H9 (cell line): ENCODE data around the gene PGPEP1. TPM values are rescaled to one million over a fixed set of nuclear protein-coding genes. Genes with fewer than 3 reads are reported as not detected.

ENCODE experiments used
- DNase-seq: peaks from one replicate; pipeline ENCODE4 v3.0.0-alpha.2; 2017
- H2AFZ ChIP-seq: one replicate; pipeline ENCODE4 v1.6.1; 2013; ENCODE audit warnings: mild to moderate bottlenecking, low read length, control low read depth, moderate library complexity
- H2AK5ac ChIP-seq: 2 replicates; pipeline ENCODE4 v1.6.1; 2013; ENCODE audit warnings: low read length, control low read depth, mixed read lengths; ENCODE audit not compliant: insufficient read length
- H2BK120ac ChIP-seq: one replicate; pipeline ENCODE4 v1.6.1; 2013; ENCODE audit warnings: low read depth, mild to moderate bottlenecking, low read length, control low read depth, inconsistent platforms; ENCODE audit not compliant: poor library complexity, severe bottlenecking
- H2BK12ac ChIP-seq: 2 replicates; pipeline ENCODE4 v1.6.1; 2013; ENCODE audit warnings: low read length, control low read depth, mixed read lengths, low read depth; ENCODE audit not compliant: insufficient read length
- H2BK15ac ChIP-seq: 2 replicates; pipeline ENCODE4 v1.6.1; 2013; ENCODE audit warnings: low read depth, low read length, control low read depth
- H2BK20ac ChIP-seq: one replicate; pipeline ENCODE4 v1.6.1; 2013; ENCODE audit warnings: low read depth, mild to moderate bottlenecking, low read length, control low read depth, inconsistent platforms; ENCODE audit not compliant: poor library complexity, severe bottlenecking
- H2BK5ac ChIP-seq: 2 replicates; pipeline ENCODE4 v1.6.1; 2013; ENCODE audit warnings: low read length, control low read depth, mixed read lengths; ENCODE audit not compliant: insufficient read length
- H3K14ac ChIP-seq: 2 replicates; pipeline ENCODE4 v1.6.1; 2013; ENCODE audit warnings: low read length, control low read depth; ENCODE audit not compliant: insufficient read depth
- H3K18ac ChIP-seq: 2 replicates; pipeline ENCODE4 v1.6.1; 2013; ENCODE audit warnings: low read depth, mild to moderate bottlenecking, mixed read lengths, low read length, control low read depth; ENCODE audit not compliant: insufficient read length
- H3K23ac ChIP-seq: 2 replicates; pipeline ENCODE4 v1.6.1; 2013; ENCODE audit warnings: low read length, control low read depth, mixed read lengths, low read depth; ENCODE audit not compliant: insufficient read length
- H3K23me2 ChIP-seq: 2 replicates; pipeline ENCODE4 v1.6.1; 2013; ENCODE audit warnings: low read depth, mild to moderate bottlenecking, mixed read lengths, low read length, control low read depth; ENCODE audit not compliant: insufficient read length, poor library complexity, severe bottlenecking
- H3K27ac ChIP-seq: 2 replicates; pipeline ENCODE4 v1.5.1; 2013; ENCODE audit warnings: low read length, control low read depth, mixed read lengths, low read depth; ENCODE audit not compliant: insufficient read length
- H3K27me3 ChIP-seq: 2 replicates; pipeline ENCODE4 v1.6.1; 2013; ENCODE audit warnings: low read length, control low read depth, inconsistent platforms; ENCODE audit not compliant: insufficient read depth
- H3K4ac ChIP-seq: 2 replicates; pipeline ENCODE4 v1.6.1; 2013; ENCODE audit warnings: low read depth, mild to moderate bottlenecking, control low read depth, inconsistent platforms, low read length, moderate library complexity
- H3K4me1 ChIP-seq: 2 replicates; pipeline ENCODE4 v1.6.1; 2013; ENCODE audit warnings: low read length, control low read depth, inconsistent platforms; ENCODE audit not compliant: insufficient read depth
- H3K4me2 ChIP-seq: 2 replicates; pipeline ENCODE4 v1.6.1; 2013; ENCODE audit warnings: low read length, control low read depth, mixed read lengths; ENCODE audit not compliant: insufficient read length, insufficient read depth
- H3K56ac ChIP-seq: 2 replicates; pipeline ENCODE4 v1.6.1; 2013; ENCODE audit warnings: low read depth, mild to moderate bottlenecking, mixed read lengths, low read length, control low read depth; ENCODE audit not compliant: insufficient read length
- H3K79me1 ChIP-seq: 2 replicates; pipeline ENCODE4 v1.6.1; 2013; ENCODE audit warnings: low read depth, mild to moderate bottlenecking, moderate library complexity, low read length, control low read depth, inconsistent platforms; ENCODE audit not compliant: insufficient read depth, poor library complexity, severe bottlenecking
- H3K79me2 ChIP-seq: 2 replicates; pipeline ENCODE4 v1.6.1; 2013; ENCODE audit warnings: low read length, control low read depth, inconsistent platforms; ENCODE audit not compliant: insufficient read depth
- H3K9ac ChIP-seq: 2 replicates; pipeline ENCODE4 v1.6.1; 2013; ENCODE audit warnings: low read length, control low read depth, mixed read lengths; ENCODE audit not compliant: insufficient read length; ENCODE audit errors: extremely low read depth
- H3K9me3 ChIP-seq: one replicate; pipeline ENCODE4 v1.6.1; 2013; ENCODE audit warnings: low read depth, low read length, inconsistent platforms; ENCODE audit not compliant: control insufficient read depth
- H3T11ph ChIP-seq: one replicate; pipeline ENCODE4 v1.6.1; 2013; ENCODE audit warnings: mild to moderate bottlenecking, low read length, control low read depth, inconsistent platforms
- H4K20me1 ChIP-seq: one replicate; pipeline ENCODE4 v1.6.1; 2013; ENCODE audit not compliant: control insufficient read depth, insufficient read length, insufficient read depth
- H4K5ac ChIP-seq: 2 replicates; pipeline ENCODE4 v1.6.1; 2013; ENCODE audit warnings: low read depth, mild to moderate bottlenecking, mixed read lengths, low read length, control low read depth; ENCODE audit not compliant: insufficient read length
- H4K8ac ChIP-seq: replicated peaks from 2 replicates; pipeline ENCODE4 v1.6.1; 2013; ENCODE audit warnings: low read length, control low read depth, mixed read lengths, low read depth; ENCODE audit not compliant: insufficient read length
- H4K91ac ChIP-seq: 2 replicates; pipeline ENCODE4 v1.6.1; 2013; ENCODE audit warnings: low read depth, mild to moderate bottlenecking, moderate library complexity, mixed read lengths, low read length, control low read depth; ENCODE audit not compliant: insufficient read length
- H3K27ac Mint-ChIP-seq, 3 experiments: 2 replicates in 2 of 3; 3 replicates in 1 of 3; pipeline ENCODE4 v1.8.0; 2020 to 2021; ENCODE audit warnings: mixed read lengths in 3 of 3, mild to moderate bottlenecking in 1 of 3, moderate library complexity in 1 of 3
- H3K27me3 Mint-ChIP-seq: 2 replicates; pipeline ENCODE4 v1.8.0; 2021; ENCODE audit warnings: low read depth, mild to moderate bottlenecking, moderate library complexity, mixed read lengths
- H3K36me3 Mint-ChIP-seq, 3 experiments: 2 replicates in 2 of 3; 3 replicates in 1 of 3; pipeline ENCODE4 v1.8.0; 2020 to 2021; ENCODE audit warnings: low read depth in 3 of 3, mixed read lengths in 3 of 3; ENCODE audit not compliant: insufficient read depth in 1 of 3
- H3K4me1 Mint-ChIP-seq, 2 experiments: 2 replicates each; pipeline ENCODE4 v1.8.0; 2020; ENCODE audit warnings: mixed read lengths in 2 of 2
- H3K4me3 Mint-ChIP-seq, 2 experiments: 2 replicates in 1 of 2; 3 replicates in 1 of 2; pipeline ENCODE4 v1.8.0; 2020 to 2021; ENCODE audit warnings: mild to moderate bottlenecking in 2 of 2, mixed read lengths in 2 of 2, moderate library complexity in 1 of 2
- H3K9me3 Mint-ChIP-seq, 2 experiments: 2 replicates in 1 of 2; 3 replicates in 1 of 2; pipeline ENCODE4 v1.8.0; 2020; ENCODE audit warnings: mild to moderate bottlenecking in 2 of 2, mixed read lengths in 2 of 2, moderate library complexity in 1 of 2
- WGBS: extraction: QIAGEN DNeasy Blood & Tissue Kit; methylation state at CpG from one replicate; pipeline ENCODE4 v1.1.7; 2013; ENCODE audit warnings: missing lambda C conversion rate, low lambda C conversion rate, mixed read lengths; ENCODE audit not compliant: insufficient read length; ENCODE audit errors: extremely low coverage; 5-methylcytosine and 5-hydroxymethylcytosine counted together
- total RNA-seq: library from RNA; stranded (reverse); gene quantifications from 2 replicates; pipeline ENCODE4 v1.2.1, GENCODE V29; 2021
- TF ChIP-seq, protein P1 (sequence below): fragments of 200-600 bp; sonication (generic); conservative IDR thresholded peaks from 3 replicates; pipeline ENCODE4 v1.8.0; 2021; ENCODE audit warnings: antibody characterized with exemption, mild to moderate bottlenecking

Gene PGPEP1
- total RNA-seq, 1 experiment from 2014 or later: 64.8 TPM

- H3K23me2 ChIP-seq: no peaks in the 10 kb centered on the region
- H3K4ac ChIP-seq: no peak overlapping the region
- no peaks in the 10 kb centered on the region for H3K79me2 ChIP-seq
- DNase-seq: no peak
- WGBS: no CpG with 5 or more reads among the region's 13 CpGs
- peak overlapping the region in 1 of 2 experiments; percentile 68; a peak in 3 of 5 replicates for H3K4me3 Mint-ChIP-seq
- no peak overlapping the region for H3K56ac ChIP-seq
- no peak overlapping the region for H3K27ac Mint-ChIP-seq
- no peak overlapping the region for H2BK15ac ChIP-seq
- H3K4me1 Mint-ChIP-seq: peaks cover 19 to 20% of the 10 kb centered on the region in 2 experiments
- H3K14ac ChIP-seq: no peak overlapping the region
- no peak overlapping the region for H4K8ac ChIP-seq
- H3K4me2 ChIP-seq: no peak overlapping the region
- H3K4me1 ChIP-seq: no peaks in the 10 kb centered on the region
- no peak overlapping the region for H2BK20ac ChIP-seq
- no peak overlapping the region for H2AFZ ChIP-seq
- no peaks in the 10 kb centered on the region for H4K20me1 ChIP-seq
- H3K27me3 ChIP-seq: no peaks in the 10 kb centered on the region
- no peak overlapping the region for H2BK5ac ChIP-seq
- no peak overlapping the region for H2BK12ac ChIP-seq
- H3K9ac ChIP-seq: no peak overlapping the region
- H3K36me3 Mint-ChIP-seq: peaks cover 0 to 5% (median 5%) of the 10 kb centered on the region in 3 experiments; a peak in 1 of 7 replicates
- no peak overlapping the region for H4K91ac ChIP-seq
- H3K79me1 ChIP-seq: no peaks in the 10 kb centered on the region
- no peaks in the 10 kb centered on the region for H3K9me3 Mint-ChIP-seq
- no peak overlapping the region for H2AK5ac ChIP-seq
- no peak overlapping the region for H3K23ac ChIP-seq
- H3K27me3 Mint-ChIP-seq: peaks cover 41% of the 10 kb centered on the region
- no peak overlapping the region for H2BK120ac ChIP-seq
- H3T11ph ChIP-seq: no peak overlapping the region
- H4K5ac ChIP-seq: no peak overlapping the region
- H3K18ac ChIP-seq: no peak overlapping the region
- TF ChIP-seq, protein P1, sequence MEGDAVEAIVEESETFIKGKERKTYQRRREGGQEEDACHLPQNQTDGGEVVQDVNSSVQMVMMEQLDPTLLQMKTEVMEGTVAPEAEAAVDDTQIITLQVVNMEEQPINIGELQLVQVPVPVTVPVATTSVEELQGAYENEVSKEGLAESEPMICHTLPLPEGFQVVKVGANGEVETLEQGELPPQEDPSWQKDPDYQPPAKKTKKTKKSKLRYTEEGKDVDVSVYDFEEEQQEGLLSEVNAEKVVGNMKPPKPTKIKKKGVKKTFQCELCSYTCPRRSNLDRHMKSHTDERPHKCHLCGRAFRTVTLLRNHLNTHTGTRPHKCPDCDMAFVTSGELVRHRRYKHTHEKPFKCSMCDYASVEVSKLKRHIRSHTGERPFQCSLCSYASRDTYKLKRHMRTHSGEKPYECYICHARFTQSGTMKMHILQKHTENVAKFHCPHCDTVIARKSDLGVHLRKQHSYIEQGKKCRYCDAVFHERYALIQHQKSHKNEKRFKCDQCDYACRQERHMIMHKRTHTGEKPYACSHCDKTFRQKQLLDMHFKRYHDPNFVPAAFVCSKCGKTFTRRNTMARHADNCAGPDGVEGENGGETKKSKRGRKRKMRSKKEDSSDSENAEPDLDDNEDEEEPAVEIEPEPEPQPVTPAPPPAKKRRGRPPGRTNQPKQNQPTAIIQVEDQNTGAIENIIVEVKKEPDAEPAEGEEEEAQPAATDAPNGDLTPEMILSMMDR: no peak
- H3K27ac ChIP-seq: no peak overlapping the region
- H3K9me3 ChIP-seq: no peaks in the 10 kb centered on the region
Observed at GRCh38 chr19:18388960-18389725, 48.7 kb downstream of the PGPEP1 start.
